NOMO-1 (cell line): ENCODE measurements around the gene TMC8.
"Not testable (repeated sequence)": the region's sequence is repeated elsewhere in the genome, so short reads cannot be mapped to it uniquely, and the experiment has no call there.

Experiments used
- DNase-seq, 2 experiments: peaks; one replicate each; lab custom pipeline; 2025; ENCODE audit not compliant: unreplicated experiment in 2 of 2; lab: John Stamatoyannopoulos, UW

The TMC8 gene

DNA sequence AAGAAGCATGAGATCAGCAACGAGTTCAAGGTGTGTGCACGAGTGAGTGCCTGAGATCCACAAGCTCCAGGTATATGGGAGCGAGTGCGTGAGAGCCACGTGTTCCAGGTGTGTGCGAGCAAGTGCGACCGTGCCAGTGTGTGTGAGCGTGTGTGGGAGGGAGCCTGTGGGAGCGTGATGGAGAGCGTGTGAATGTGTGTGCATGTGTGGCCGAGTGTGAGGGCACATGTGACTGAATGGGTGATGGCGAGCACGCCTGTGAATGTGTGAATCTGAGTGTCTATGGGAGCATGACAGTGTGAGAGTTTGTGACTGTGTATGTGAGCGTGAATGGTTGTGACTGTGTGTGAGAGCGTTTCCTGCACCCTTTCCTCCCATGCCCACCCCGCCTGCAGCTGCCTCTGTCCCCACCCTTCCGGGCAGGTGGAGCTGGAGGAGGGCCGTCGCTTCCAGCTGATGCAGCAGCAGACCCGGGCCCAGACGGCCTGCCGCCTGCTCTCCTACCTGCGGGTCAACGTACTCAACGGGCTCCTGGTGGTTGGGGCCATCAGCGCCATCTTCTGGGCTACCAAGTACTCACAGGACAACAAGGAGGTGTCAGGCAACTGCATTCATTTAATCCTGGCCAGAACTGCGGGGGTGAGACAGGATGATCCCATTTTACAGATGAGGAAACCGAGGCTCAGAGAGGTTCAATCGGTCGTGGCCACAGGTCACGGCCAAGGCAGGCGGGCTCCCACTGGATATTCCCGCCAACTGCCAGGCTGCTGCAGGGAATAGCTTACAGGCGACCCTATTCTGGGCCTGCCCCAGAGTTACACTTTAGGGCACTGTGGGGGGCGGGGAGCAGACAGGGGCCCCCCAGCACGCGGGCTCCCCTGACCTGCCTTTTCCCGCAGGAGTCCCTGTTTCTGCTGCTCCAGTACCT is 3.7 kb downstream of the TMC8 start:
- peak; percentile 31 to 44 for DNase-seq

GRCh38 chr17:78134899-78135385 is 4.4 kb downstream of the TMC8 start:
- no peak for DNase-seq

DNA sequence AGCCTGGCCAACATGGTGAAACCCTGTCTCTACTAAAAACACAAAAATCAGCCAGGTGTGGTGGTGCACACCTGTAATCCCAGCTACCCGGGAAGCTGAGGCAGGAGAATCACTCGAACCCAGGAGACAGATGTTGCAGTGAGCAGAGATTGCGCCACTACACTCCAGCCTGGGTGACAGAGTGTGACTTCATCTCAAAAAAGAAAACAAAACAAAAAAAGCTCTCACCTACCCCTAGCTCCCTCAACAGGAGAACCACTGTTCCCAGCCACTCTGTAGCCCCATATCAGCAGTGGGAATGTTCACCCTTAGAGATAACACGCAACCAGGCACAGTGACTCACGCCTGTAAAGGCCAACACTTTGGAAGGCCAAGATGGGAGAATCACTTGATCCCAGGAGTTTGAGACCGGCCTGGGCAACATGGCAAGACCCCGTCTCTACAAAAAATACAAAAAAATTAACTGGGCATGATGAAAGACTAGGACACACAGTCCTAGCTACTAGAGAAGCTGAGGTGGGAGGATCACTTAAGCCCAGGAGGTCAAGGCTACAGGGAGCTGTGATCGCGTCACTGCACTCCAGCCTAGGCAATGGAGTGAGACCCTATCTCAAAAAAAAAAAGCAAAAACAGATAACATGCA is 5.4 kb downstream of the TMC8 start:
- no peak for DNase-seq

DNA sequence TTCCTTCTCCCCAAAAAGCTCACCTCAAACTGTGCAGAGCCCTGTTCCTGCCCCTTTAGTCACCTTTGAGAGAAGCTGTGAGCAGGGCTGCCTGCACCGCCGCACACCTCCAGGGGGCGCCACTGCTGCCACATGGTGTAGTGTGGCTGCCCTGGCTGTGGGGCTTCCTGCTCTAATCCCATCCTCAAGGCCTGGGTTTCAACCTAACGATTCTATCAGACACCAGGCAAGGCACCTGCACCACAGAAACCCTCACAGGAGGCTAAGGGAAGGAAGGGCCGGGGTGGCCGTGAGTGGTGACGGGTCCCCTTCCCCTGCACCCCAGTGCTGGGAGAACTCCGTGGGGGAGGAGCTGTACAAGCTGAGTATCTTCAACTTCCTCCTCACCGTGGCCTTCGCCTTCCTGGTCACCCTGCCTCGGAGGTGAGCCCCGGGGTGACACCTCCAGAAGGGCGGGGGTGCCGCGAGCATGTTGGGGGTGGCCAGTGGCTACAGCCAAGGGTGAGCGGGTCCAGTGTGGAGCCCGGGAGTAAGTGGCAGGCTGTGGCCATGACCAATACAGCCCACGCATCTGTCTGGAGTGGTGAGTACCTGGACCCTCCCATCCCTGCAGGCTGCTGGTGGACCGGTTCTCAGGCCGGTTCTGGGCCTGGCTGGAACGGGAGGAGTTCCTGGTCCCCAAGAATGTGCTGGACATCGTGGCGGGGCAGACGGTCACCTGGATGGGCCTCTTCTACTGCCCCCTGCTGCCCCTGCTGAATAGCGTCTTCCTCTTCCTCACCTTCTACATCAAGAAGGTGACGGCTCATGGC is 7.0 kb downstream of the TMC8 start:
- DNase-seq, result peak in 1 of 2 experiments; percentile 31

GRCh38 chr17:78138204-78139060 is 7.9 kb downstream of the TMC8 start:
- DNase-seq, result no peak

DNA sequence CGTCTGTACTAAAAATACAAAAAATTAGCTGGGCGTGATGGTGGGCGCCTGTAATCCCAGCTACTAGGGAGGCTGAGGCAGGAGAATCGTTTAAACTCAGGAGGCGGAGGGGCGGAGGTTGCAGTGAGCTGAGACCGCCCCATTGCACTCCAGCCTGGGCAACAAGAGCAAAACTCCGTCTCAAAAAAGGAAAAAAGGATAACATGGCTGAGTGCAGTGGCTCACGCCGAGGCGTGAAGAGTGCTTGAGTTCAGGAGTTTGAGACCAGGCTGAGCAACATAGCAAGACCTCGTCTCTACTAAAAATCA is 9.2 kb downstream of the TMC8 start:
- DNase-seq, result not testable (repeated sequence)

GRCh38 chr17:78140169-78141051 is 9.8 kb downstream of the TMC8 start:
- peak; percentile 94 to 95 for DNase-seq

- no peak for DNase-seq
Observed at GRCh38 chr17:78141437-78142118, 11.0 kb downstream of the TMC8 start.

- DNase-seq, result no peak
Observed at GRCh38 chr17:78142119-78142861, 11.7 kb downstream of the TMC8 start.

DNA sequence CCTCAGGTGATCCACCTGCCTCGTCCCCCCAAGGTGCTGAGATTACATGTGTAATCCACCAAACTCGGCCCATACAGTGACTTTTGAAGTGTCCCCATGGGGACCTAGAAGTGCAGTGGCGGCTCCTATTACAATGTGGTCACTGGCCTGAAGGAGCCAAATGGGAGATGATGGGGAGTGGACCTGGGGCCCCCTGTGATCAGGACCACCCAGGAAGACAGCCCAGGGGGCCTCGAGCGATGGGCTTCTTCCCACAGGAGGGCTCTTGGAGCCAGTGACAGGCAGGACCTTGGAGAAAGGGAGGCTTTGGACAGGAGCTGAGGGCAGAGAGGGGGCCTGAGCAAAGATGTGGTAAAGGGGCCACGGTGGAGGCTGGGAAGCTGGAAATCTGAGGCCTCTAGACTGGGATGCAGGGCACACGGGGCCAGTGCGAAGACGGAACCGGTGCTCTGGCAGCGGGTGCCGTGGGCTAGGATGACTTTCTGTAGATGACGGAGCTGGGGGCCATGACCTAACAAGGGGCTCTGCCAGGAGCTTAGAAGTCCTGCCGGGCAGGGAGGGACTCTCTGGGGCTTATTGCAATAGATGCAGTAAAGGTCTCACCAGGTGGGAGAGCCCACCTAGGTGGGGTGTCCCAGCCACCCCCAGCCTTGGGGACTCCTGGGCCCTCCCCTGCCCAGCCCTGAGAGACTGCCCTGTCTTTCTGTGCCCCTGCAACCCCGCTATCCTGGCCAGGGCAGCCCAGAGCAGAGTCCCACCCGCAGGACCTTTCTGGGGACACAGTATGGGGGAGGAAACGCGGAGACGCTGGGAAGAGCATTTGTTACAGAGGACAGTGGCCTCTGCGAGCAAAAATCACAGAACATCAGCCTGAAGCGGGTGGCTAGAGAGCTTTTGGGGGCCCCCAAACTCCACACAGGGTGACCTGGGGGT is 12.9 kb downstream of the TMC8 start:
- no peak for DNase-seq

GRCh38 chr17:78144147-78144719 is 13.7 kb downstream of the TMC8 start:
- DNase-seq, result peak; percentile 76

- DNase-seq, result no peak
Observed at GRCh38 chr17:78144736-78145641, 14.4 kb downstream of the TMC8 start.

GRCh38 chr17:78146471-78146869 is 15.9 kb downstream of the TMC8 start:
- no peak for DNase-seq

GRCh38 chr17:78146881-78147280 is 16.3 kb downstream of the TMC8 start:
- no peak for DNase-seq

- DNase-seq, result peak in 1 of 2 experiments; percentile 33
Observed at GRCh38 chr17:78147315-78147998, 16.9 kb downstream of the TMC8 start.
